GM18505 (cell line): Measurements from ENCODE around the gene IMMP2L.

Experiments
- ATAC-seq: cut with Tn5 transposase; IDR thresholded peaks from one replicate; pipeline ENCODE4 v1.9.1; 2021; ENCODE audit not compliant: unreplicated experiment
- POLR2A ChIP-seq: IDR thresholded peaks from 4 replicates; pipeline ENCODE4 v1.6.1; 2011; ENCODE audit warnings: borderline replicate concordance; ENCODE audit not compliant: insufficient read depth, insufficient read length; ENCODE audit errors: extremely low read depth

IMMP2L gene

DNA sequence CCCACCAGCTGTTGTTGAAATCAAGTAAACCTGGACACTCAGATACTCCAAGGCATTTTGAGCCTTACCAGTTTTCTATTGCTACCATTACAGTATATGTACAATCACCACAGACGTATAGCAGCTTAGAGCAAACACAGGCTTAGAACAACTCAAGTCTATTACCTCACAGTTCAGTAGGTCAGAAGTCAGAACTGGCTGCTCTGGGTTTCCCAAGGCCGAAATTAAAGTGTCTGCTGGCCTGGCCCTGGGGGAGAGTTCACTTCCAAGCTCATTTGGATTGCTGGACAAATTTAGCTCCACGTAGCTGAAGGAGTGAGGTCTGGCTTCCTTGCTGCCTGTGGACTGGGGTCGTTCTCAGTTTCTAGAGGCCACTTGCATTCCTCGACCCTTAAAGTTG is 731.5 kb downstream of the IMMP2L start:
- no peak for TF ChIP-seq POLR2A
- ATAC-seq, result no peak

DNA sequence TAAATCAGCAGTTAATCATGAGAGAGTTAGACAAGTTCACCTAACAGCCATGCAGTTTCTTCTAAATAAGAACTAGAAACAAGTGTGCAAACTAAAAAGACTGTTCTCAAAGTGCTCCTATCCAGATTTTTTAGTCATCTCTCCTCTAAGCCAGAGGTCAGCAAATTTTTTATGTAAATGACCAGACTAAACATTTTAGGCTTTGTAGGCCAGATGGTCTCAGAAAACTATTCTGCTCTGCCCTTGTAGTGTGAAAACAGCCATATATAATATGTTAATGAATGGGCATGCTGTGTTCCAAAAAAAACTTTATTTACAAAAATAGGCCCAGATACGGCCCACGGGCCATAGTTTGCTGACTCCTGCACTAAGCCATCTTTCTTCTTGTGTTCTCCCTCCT is 734.4 kb downstream of the IMMP2L start:
- ATAC-seq, result no peak
- no peak for TF ChIP-seq POLR2A

DNA sequence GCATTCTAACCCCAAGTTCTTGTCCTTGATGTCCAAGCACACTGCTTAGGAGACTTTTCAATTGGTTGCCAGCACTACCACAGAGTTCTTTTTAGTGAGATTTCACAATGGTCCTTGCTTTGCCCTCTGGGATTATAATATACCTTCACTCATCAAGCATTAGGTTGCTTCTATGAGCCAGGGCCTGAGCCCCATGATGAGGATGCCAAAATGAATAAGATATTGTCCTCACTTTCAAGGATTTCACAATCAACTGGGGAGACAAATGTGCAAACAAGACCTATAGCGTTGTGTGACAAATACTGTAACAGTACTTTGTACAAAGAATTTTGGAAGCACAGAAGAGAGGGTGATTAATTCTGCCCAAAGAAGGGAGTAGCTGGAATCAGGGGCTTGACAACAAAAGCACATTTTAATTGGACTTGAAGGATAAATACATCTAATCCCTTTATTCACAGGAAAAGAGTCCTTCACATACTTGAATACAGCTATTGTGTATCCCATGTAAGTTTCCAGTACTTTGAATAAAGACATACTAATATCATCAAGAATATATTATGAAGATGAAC is 734.9 kb downstream of the IMMP2L start:
- no peak for ATAC-seq
- TF ChIP-seq POLR2A, result no peak

DNA sequence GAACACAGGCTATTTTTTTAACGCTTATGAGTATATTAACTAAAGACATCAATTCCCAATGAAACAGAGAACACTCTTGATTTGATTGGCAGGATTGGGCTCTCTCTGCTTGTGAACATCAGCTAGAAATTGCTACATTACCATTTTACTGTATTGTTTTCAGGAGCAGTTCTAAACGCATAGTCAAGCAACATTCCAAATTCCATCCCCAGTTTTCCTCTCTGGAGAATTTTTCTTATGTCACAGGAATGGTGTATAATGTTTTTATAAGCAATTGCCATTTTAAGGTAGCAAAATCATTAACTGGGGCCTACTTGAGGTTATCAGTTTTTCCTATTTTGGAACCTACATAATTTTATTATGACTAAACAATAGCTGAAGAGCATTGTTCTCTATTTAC is 748.3 kb downstream of the IMMP2L start:
- ATAC-seq, result no peak
- no peak for TF ChIP-seq POLR2A

DNA sequence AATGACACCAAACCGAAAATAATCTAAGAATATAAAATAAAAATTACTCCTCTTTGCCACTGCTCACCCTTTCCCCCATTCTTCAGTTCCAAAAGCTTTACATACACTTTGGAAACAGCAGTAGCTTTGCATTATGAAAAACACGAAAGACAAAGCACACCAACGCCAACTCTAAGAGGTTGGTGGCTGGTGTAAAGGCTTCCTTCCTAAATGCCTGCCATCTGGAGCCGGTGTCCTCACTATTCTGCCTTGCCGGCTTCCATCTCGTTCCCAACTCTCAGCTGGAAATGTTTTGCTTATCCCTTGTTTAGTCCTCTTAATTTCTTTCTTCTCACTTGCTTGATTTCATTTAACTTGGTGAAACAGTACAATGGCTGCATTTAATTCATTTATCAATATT is 752.5 kb downstream of the IMMP2L start:
- no peak for ATAC-seq
- no peak for TF ChIP-seq POLR2A

DNA sequence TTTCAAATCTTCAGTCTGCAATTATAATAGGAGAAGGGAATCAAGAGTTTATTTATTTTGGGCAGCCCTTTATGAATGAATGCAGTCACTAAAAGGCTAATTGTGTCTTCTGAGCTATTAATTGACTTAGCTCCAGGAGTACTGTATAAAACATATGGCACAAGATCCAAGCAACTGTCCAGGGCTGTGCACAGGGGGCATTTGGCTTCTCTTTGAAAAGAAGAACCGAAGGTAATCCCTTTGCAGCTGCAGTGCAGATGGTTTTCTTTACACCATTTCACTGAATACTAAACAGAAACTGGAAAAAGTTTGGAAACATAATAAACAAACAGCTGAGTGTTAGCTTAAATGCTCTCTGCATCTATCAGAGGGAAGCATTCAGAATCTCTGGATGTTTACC is 753.9 kb downstream of the IMMP2L start:
- TF ChIP-seq POLR2A, result no peak
- ATAC-seq, result no peak

DNA sequence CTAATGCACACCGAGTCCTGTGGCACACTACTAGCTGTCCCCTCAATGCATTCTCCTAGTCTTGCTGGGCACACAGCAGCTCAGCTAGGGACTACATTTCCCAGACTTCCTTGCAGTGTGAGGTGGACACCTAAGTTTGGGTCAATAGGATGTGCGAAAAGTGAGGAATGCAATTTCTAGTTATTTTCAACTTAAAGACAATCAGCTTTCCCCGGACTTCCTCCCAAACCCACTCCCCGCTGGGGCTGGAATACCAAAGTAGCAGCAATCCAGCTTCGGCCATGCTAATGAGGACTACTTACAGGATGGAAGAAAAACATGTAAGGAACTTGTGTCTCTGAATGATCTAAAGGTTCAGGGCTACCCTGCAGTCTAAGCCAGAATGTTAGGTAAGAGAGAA is 757.8 kb downstream of the IMMP2L start:
- no peak for TF ChIP-seq POLR2A
- ATAC-seq, result no peak

DNA sequence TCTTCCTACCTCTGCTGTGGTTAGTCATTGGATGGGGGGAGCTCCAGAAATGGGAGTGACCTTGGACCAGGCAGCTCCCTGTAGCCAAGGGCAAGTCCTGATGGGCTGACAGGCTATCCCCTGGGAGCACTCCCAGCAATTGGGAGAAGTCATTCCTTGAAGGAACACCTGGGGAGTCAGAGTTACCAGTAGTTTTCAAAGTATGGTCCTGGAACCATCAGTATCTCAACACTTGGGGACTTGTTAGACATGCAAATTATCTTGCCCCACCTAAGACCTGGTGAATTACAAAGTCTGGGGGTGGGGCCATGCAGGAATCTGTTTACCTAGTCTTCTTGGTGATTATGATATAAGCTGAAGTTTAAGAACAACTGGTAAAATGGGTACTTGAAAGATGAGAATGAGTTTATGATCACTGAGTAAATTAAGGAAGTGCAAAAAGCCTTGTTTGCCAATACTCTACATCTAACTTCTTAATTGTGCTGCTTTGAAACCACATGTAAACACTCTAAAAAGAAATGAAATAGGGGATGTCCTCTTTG is 758.6 kb downstream of the IMMP2L start:
- ATAC-seq, result no peak
- no peak for TF ChIP-seq POLR2A

DNA sequence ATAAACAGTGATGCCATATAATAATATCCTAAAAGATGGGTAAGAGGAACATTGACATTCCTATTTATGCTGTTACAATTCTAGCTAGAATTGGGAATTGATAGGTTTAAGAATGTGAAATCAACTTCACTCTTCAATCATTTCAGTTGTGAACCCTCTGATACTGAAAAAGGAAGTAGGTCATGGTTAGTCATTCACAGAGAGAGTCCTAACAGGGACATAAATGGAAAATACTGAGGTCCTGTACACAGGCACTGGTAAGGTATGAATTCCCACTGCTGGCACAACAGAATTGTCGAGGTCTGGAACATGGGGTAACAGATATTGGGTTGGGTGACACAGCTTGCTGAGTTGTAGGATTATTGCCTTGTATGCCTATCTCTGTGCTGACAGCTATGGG is 760.8 kb downstream of the IMMP2L start:
- ATAC-seq, result peak; percentile 57
- no peak for TF ChIP-seq POLR2A

DNA sequence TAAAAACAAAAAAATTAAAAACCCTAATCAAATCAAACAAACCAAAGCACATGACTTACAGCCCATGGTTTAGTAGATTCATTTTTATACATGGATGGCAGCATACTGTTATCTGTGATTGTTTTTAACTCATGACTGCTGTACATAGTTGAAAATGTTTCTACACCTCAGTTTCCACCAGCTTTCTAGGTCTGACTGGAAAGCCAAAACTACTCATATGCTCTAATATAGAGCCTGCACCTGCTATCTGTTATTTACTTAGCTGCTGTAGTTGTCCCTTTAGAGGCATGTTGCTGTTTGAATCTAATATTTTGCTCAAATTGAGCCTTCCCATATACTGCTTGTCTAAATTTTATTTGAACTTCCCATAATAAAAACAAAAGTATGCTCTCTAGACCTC is 761.3 kb downstream of the IMMP2L start:
- TF ChIP-seq POLR2A, result no peak
- ATAC-seq, result no peak

DNA sequence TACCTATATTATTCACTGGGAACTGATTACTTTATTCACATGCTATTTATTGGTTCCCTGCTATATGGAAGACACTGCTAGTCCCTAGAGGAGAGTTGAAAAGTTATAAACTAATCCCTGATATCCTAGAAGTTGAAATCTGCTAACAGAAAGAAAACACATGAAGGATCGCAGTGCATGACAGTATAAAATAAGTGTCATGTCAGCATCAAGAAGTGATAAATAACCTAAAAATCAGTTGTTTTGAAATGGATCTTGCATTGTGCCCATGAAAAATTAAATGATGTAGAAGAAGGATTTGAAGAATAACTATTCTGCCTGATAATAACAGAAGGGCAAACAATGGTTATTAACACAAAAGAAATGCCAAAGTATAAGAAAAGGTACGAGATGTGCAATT is 764.6 kb downstream of the IMMP2L start:
- no peak for TF ChIP-seq POLR2A
- no peak for ATAC-seq

DNA sequence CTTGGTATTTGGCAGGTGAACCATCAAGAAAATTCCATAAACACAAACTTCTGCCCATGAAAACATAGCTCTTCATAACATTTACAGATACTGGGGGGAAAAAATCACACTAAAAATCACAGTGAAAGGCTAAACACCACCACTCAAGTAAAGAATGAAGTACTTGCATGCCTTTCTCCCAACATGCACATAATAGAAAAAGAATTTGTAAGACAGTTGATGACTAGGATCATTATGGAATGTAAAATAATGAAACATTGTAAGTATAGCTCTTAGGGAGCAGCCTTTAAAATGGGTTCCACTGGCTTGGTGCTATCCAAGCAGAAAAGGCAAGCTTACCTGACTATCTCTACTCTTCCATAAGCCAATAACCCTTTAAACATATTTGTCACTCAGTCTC is 771.3 kb downstream of the IMMP2L start:
- ATAC-seq, result no peak
- TF ChIP-seq POLR2A, result no peak

DNA sequence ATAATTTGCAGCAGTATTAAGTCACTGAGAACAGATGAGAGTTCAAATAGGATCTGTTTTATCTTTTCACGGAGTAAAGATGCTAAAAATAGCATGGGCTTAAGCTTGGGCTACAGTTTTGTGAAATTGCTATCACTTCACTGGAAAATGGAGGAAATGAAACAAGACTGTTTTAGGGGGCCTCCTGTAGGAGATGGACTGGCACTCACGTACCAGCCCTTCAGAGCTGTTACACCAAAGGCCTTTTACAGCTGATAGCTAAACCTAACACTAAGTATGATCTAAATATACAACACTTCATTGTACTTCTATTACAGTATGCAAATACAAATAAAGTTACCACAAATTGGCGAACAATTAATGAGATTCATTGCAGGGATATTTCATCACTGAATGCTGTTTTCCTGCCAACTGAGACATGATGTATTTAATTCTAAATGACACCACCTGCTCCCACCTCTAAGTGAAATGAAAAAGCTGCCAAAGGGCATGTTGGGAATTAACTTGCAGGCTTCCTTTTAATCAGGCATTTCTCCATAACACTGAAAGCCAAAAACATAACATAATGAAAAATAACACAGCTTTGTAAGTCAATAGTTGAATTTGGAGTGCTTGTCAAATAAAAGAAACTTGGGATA is 775.8 kb downstream of the IMMP2L start:
- TF ChIP-seq POLR2A, result no peak
- no peak for ATAC-seq

DNA sequence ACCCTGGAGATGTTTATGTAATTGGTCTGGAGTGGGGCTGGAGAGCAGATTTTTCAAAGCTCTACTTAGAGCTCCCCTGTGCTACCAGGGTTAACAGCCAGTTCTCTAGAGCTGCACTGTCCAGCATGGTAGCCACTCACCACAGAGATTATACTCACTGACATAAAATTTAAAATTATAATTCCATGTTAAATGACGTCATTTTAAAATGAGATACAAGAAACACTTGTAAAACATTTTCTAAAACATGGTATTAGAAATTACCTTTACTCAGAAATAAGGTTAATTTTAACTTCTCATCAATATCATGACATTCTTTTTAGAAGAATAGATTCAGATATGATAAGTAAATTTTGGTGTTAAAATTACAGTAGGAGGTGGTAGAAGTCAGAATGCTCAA is 777.5 kb downstream of the IMMP2L start:
- ATAC-seq, result no peak
- TF ChIP-seq POLR2A, result no peak

DNA sequence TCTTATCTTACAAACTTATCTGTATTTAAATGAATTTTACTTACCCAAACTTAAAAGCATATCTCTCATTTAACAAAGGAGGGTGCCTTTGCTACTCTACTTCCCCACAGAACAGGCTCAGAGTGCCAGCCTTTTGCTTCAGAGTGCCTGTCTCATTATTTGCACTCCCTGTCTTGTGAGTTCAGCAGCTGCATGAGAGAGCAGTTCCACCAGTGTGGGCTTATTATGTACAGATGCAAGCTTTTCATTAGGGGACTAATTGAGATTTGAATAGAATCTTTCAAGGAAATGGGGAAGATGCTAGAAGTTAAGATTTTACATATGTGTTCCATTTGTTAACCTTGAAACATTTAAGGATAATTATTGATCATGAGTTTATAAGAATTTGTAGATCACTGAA is 781.6 kb downstream of the IMMP2L start:
- ATAC-seq, result no peak
- no peak for TF ChIP-seq POLR2A

DNA sequence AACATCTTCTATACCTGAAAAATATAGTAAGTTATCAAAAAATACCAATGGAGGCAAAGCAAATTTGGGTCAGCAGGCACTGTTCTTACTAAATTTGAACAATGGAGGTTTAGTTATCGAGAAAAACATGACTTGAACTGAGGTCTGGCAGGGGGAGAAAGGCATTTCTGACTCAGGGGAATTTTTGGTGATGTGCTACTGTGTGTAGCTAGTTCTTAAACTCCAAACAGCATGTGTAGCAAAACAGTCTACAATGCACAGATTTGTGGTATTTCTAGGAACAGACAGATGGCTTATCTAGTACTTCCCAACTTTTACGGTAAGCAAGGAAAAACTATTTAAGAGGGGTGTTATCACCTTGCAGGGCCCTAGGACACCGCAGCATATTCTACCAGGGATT is 783.0 kb downstream of the IMMP2L start:
- no peak for TF ChIP-seq POLR2A
- no peak for ATAC-seq

DNA sequence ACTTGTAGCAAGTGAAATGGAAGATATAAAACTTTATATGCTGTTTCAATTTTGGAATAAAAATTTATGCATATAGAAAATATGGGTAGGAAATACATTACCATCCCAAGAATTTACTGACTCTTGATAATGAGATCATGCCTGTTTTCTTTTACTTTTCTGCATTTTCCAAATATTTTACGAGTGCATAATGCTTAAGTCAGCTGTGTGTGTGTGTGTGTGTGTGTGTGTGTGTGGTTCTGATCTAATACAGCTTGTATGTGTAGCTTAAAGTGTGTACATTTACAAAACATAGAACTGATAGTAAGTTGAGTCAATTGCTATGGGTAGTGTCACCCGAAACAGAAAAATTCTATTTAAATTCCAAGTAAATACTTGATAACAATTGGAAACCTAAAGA is 787.2 kb downstream of the IMMP2L start:
- no peak for TF ChIP-seq POLR2A
- no peak for ATAC-seq
